Muscle of arm (tissue), 14 donors: ENCODE results near the gene A4GALT. TPM values are rescaled to one million over a fixed set of nuclear protein-coding genes. Genes with fewer than 3 reads are reported as not detected.
"Not testable (repeated sequence)": the region's sequence is repeated elsewhere in the genome, so short reads cannot be mapped to it uniquely, and the experiment has no call there.

Experiments
- DNase-seq: peaks from one replicate; pipeline ENCODE4 v3.0.0-alpha.2; 2013
- long read RNA-seq, 11 donors: transcript quantifications; one replicate each; lab custom pipeline, GENCODE V29; 2026
- polyA plus RNA-seq, 12 donors: library from polyadenylated mRNA; unstranded; fragments of 120-200 nt; gene quantifications; one replicate each; pipeline ENCODE4 v1.2.1, GENCODE V29; 2013; ENCODE audit not compliant: insufficient read length in 12 of 12

Gene A4GALT
- 10 to 100 TPM in 11 of 12 donors, not detected in 1; 11.8 to 33.9 (median 21.0) TPM for polyA plus RNA-seq
- long read RNA-seq, donor 1, partial matches to known transcripts = 0 of 3 reads
- long read RNA-seq, donor 1, other reads (novel, unspliced or antisense) = 0 of 3 reads
- long read RNA-seq, donor 2, transcript A4GALT-206 (3 exons, 2,141 nt) = major isoform, 5 of 6 reads
- long read RNA-seq, donor 2, partial matches to known transcripts = 0 of 6 reads
- long read RNA-seq, donor 2, other reads (novel, unspliced or antisense) = 0 of 6 reads
- long read RNA-seq, donor 3, transcript A4GALT-206 (3 exons, 2,141 nt) = major isoform, 6 of 6 reads
- long read RNA-seq, donor 3, partial matches to known transcripts = 0 of 6 reads
- long read RNA-seq, donor 3, other reads (novel, unspliced or antisense) = 0 of 6 reads
- long read RNA-seq, donor 4, partial matches to known transcripts = 0 of 4 reads
- long read RNA-seq, donor 4, other reads (novel, unspliced or antisense) = 0 of 4 reads
- long read RNA-seq, donor 5, transcript A4GALT-206 (3 exons, 2,141 nt) = major isoform, 12 of 13 reads
- long read RNA-seq, donor 5, partial matches to known transcripts = 0 of 13 reads
- long read RNA-seq, donor 5, other reads (novel, unspliced or antisense) = 0 of 13 reads
- long read RNA-seq, donor 6, transcript A4GALT-206 (3 exons, 2,141 nt) = major isoform, 6 of 10 reads
- long read RNA-seq, donor 6, partial matches to known transcripts = 0 of 10 reads
- long read RNA-seq, donor 6, other reads (novel, unspliced or antisense) = 0 of 10 reads
- long read RNA-seq, donor 7, partial matches to known transcripts = 0 of 3 reads
- long read RNA-seq, donor 7, other reads (novel, unspliced or antisense) = 0 of 3 reads
- long read RNA-seq, donor 8, transcript A4GALT-206 (3 exons, 2,141 nt) = major isoform, 7 of 10 reads
- long read RNA-seq, donor 8, partial matches to known transcripts = 0 of 10 reads
- long read RNA-seq, donor 8, other reads (novel, unspliced or antisense) = 0 of 10 reads
- long read RNA-seq, donor 9, partial matches to known transcripts = 0 of 5 reads
- long read RNA-seq, donor 9, other reads (novel, unspliced or antisense) = 0 of 5 reads
- long read RNA-seq, donor 10, transcript A4GALT-206 (3 exons, 2,141 nt) = major isoform, 8 of 10 reads
- long read RNA-seq, donor 10, partial matches to known transcripts = 0 of 10 reads
- long read RNA-seq, donor 10, other reads (novel, unspliced or antisense) = 0 of 10 reads
- long read RNA-seq, donor 11, partial matches to known transcripts = 0 of 4 reads
- long read RNA-seq, donor 11, other reads (novel, unspliced or antisense) = 0 of 4 reads

- no peak for DNase-seq
Observed at GRCh38 chr22:42720263-42721044, at the start of gene A4GALT. Gene A4GALT, minus strand, starts transcription at chr22:42720870. Its CDS starts 26,919 bp downstream, at chr22:42693951.

GRCh38 chr22:42770448-42770726 is 49.7 kb upstream of the A4GALT start:
- no peak for DNase-seq

- no peak for DNase-seq
Observed at GRCh38 chr22:42769574-42770447, 49.1 kb upstream of the A4GALT start.

GRCh38 chr22:42769238-42769573 is 48.5 kb upstream of the A4GALT start:
- no peak for DNase-seq

GRCh38 chr22:42768385-42769035 is 47.8 kb upstream of the A4GALT start:
- DNase-seq = no peak

- DNase-seq = no peak
Observed at GRCh38 chr22:42766860-42767259, 46.2 kb upstream of the A4GALT start.

- DNase-seq = no peak
Observed at GRCh38 chr22:42764895-42765363, 44.3 kb upstream of the A4GALT start.

GRCh38 chr22:42763965-42764480 is 43.4 kb upstream of the A4GALT start:
- no peak for DNase-seq

GRCh38 chr22:42760806-42761565 is 40.3 kb upstream of the A4GALT start:
- no peak for DNase-seq

GRCh38 chr22:42758931-42759629 is 38.4 kb upstream of the A4GALT start:
- DNase-seq = no peak

GRCh38 chr22:42755553-42755952 is 34.9 kb upstream of the A4GALT start:
- not testable (repeated sequence) for DNase-seq

GRCh38 chr22:42755121-42755520 is 34.5 kb upstream of the A4GALT start:
- DNase-seq = not testable (repeated sequence)

GRCh38 chr22:42754658-42755057 is 34.0 kb upstream of the A4GALT start:
- DNase-seq = no peak

GRCh38 chr22:42752912-42753311 is 32.2 kb upstream of the A4GALT start:
- DNase-seq = no peak

- no peak for DNase-seq
Observed at GRCh38 chr22:42752230-42752746, 31.6 kb upstream of the A4GALT start.

GRCh38 chr22:42750421-42750820 is 29.8 kb upstream of the A4GALT start:
- DNase-seq = not testable (repeated sequence)

- no peak for DNase-seq
Observed at GRCh38 chr22:42747701-42748513, 27.2 kb upstream of the A4GALT start.
